IMR-90 (cell line): ENCODE data around the gene TINAGL1. TPM values are rescaled to one million over a fixed set of nuclear protein-coding genes. Genes with fewer than 3 reads are reported as not detected.
A peak's percentile ranks its signal among the peaks of the same experiment; 100 is the strongest.

Experiments used
- ATAC-seq: fragments of 200-7000 bp; cut with Tn5 transposase; 2 replicates; pipeline ENCODE4 v1.9.1; 2020; ENCODE audit warnings: low read depth, mild to moderate bottlenecking, moderate library complexity
- BruUV-seq: library from RNA; stranded (reverse); fragments of 400-500 nt; replicated peaks from 2 replicates; lab custom pipeline; 2021; lab: Mats Ljungman, UMichigan
- CTCF ChIA-PET: fragments of 300-600 bp; formaldehyde crosslinking; extraction: SDS; loops from one replicate; lab custom pipeline; 2021; ENCODE audit warnings: antibody characterized with exemption; lab: Yijun Ruan, JAX
- POLR2A ChIA-PET: fragments of 300-600 bp; sonication (Branson Sonifier 250); formaldehyde crosslinking; loops from one replicate; lab custom pipeline; 2022; ENCODE audit warnings: antibody characterized with exemption; ENCODE audit not compliant: unreplicated experiment; lab: Charles Lee
- DNase-seq: peaks from one replicate; pipeline ENCODE4 v3.0.0; 2013
- H2AFZ ChIP-seq: replicated peaks from 2 replicates; pipeline ENCODE3; 2013; ENCODE audit warnings: low read length, mild to moderate bottlenecking; ENCODE audit not compliant: poor library complexity
- H2AK5ac ChIP-seq: 2 replicates; pipeline ENCODE4 v1.6.1; 2013; ENCODE audit warnings: low read depth, low read length, inconsistent platforms
- H2AK9ac ChIP-seq: replicated peaks from 2 replicates; pipeline ENCODE3; 2013; ENCODE audit warnings: mild to moderate bottlenecking, low read depth, low read length, moderate library complexity; ENCODE audit not compliant: poor library complexity
- H2BK120ac ChIP-seq: 2 replicates; pipeline ENCODE4 v1.6.1; 2013; ENCODE audit warnings: low read depth, low read length, inconsistent platforms
- H2BK15ac ChIP-seq: 3 replicates; pipeline ENCODE4 v1.6.1; 2013; ENCODE audit warnings: low read depth, low read length, inconsistent platforms
- H2BK20ac ChIP-seq: 2 replicates; pipeline ENCODE4 v1.6.1; 2013; ENCODE audit warnings: low read depth, mild to moderate bottlenecking, inconsistent platforms, low read length, moderate library complexity
- H2BK5ac ChIP-seq: 2 replicates; pipeline ENCODE4 v1.6.1; 2013; ENCODE audit warnings: mild to moderate bottlenecking, low read depth, low read length, inconsistent platforms; ENCODE audit not compliant: poor library complexity, severe bottlenecking
- H3K14ac ChIP-seq: replicated peaks from 2 replicates; pipeline ENCODE4 v1.6.1; 2013; ENCODE audit warnings: low read depth, low read length, inconsistent platforms
- H3K18ac ChIP-seq: 2 replicates; pipeline ENCODE4 v1.6.1; 2013; ENCODE audit warnings: low read depth, low read length, control low read depth
- H3K23ac ChIP-seq: 2 replicates; pipeline ENCODE4 v1.6.1; 2013; ENCODE audit warnings: low read depth, low read length, inconsistent platforms
- H3K27ac ChIP-seq: 2 replicates; pipeline ENCODE4 v1.5.1; 2013; ENCODE audit warnings: mild to moderate bottlenecking, control low read depth, low read length; ENCODE audit not compliant: insufficient read depth
- H3K27me3 ChIP-seq: 2 replicates; pipeline ENCODE4 v1.6.1; 2013; ENCODE audit warnings: low read length; ENCODE audit not compliant: control insufficient read depth, insufficient read depth
- H3K36me3 ChIP-seq: 2 replicates; pipeline ENCODE4 v1.6.1; 2013; ENCODE audit warnings: low read length, mixed read lengths; ENCODE audit not compliant: control insufficient read depth, insufficient read depth
- H3K4ac ChIP-seq: 2 replicates; pipeline ENCODE4 v1.6.1; 2013; ENCODE audit warnings: low read depth, low read length, inconsistent platforms
- H3K4me1 ChIP-seq: 2 replicates; pipeline ENCODE4 v1.6.1; 2013; ENCODE audit warnings: low read length, mixed read lengths; ENCODE audit not compliant: control insufficient read depth, insufficient read depth
- H3K4me2 ChIP-seq: 2 replicates; pipeline ENCODE4 v1.6.1; 2013; ENCODE audit warnings: low read depth, mild to moderate bottlenecking, control low read depth, low read length, moderate library complexity
- H3K4me3 ChIP-seq: 2 replicates; pipeline ENCODE4 v1.5.1; 2013; ENCODE audit warnings: low read depth, mild to moderate bottlenecking, control low read depth, low read length, moderate library complexity; ENCODE audit not compliant: insufficient read depth
- H3K56ac ChIP-seq: 2 replicates; pipeline ENCODE4 v1.6.1; 2013; ENCODE audit warnings: low read length, inconsistent platforms; ENCODE audit not compliant: insufficient read depth; ENCODE audit errors: extremely low read depth
- H3K79me1 ChIP-seq, 2 experiments: 2 replicates each; pipeline ENCODE4 v1.6.1; 2013; ENCODE audit warnings: low read length in 2 of 2, inconsistent platforms in 1 of 2, low read depth in 1 of 2
- H3K9ac ChIP-seq: 2 replicates; pipeline ENCODE4 v1.6.1; 2013; ENCODE audit warnings: low read depth, low read length, control low read depth
- H3K9me1 ChIP-seq: 2 replicates; pipeline ENCODE4 v1.6.1; 2013; ENCODE audit warnings: low read length, inconsistent platforms; ENCODE audit not compliant: insufficient read depth
- H3K9me3 ChIP-seq: 2 replicates; pipeline ENCODE4 v1.6.1; 2013; ENCODE audit warnings: low read length; ENCODE audit not compliant: control insufficient read depth, insufficient read depth
- H4K20me1 ChIP-seq: 2 replicates; pipeline ENCODE4 v1.6.1; 2013; ENCODE audit warnings: low read length, inconsistent platforms; ENCODE audit not compliant: insufficient read depth
- H4K5ac ChIP-seq: 2 replicates; pipeline ENCODE4 v1.6.1; 2013; ENCODE audit warnings: mild to moderate bottlenecking, low read depth, low read length, control low read depth
- H4K8ac ChIP-seq, 2 experiments: 2 replicates each; pipeline ENCODE4 v1.6.1; 2013; ENCODE audit warnings: low read depth in 2 of 2, low read length in 2 of 2, control low read depth in 1 of 2, inconsistent platforms in 1 of 2
- H4K91ac ChIP-seq: 2 replicates; pipeline ENCODE4 v1.6.1; 2013; ENCODE audit warnings: low read depth, low read length, inconsistent platforms; ENCODE audit not compliant: insufficient read depth
- CEBPB ChIP-seq: IDR thresholded peaks from 2 replicates; pipeline ENCODE4 v1.6.1; 2012; ENCODE audit warnings: low read depth, low read length, improper control_type of control experiment
- MXI1 ChIP-seq: IDR thresholded peaks from 2 replicates; pipeline ENCODE4 v1.6.1; 2012; ENCODE audit warnings: low read depth, mild to moderate bottlenecking, low read length, moderate library complexity, borderline replicate concordance
- POLR2A ChIP-seq: IDR thresholded peaks from 2 replicates; pipeline ENCODE4 v1.6.1; 2012; ENCODE audit warnings: mild to moderate bottlenecking, low read depth, low read length
- WGBS, 2 experiments: methylation state at CpG; one replicate each; pipeline versions ENCODE4 v1.1.5 to v1.1.7; 2013; ENCODE audit warnings: missing lambda C conversion rate in 2 of 2; ENCODE audit not compliant: insufficient read length in 1 of 2; ENCODE audit errors: extremely low coverage in 2 of 2; 5-methylcytosine and 5-hydroxymethylcytosine counted together
- dilution Hi-C: fragments of 300-500 bp; cut with HindIII; formaldehyde crosslinking; loops from one replicate; pipeline ENCODE4 v1.14.3; 2018; ENCODE audit warnings: low sequenced_read_pairs; ENCODE audit not compliant: unreplicated experiment
- in situ Hi-C: fragments of 300-500 bp; cut with MboI; formaldehyde crosslinking; loops from 3 replicates; pipeline ENCODE4 v1.14.3; 2019; ENCODE audit warnings: low sequenced_read_pairs, inconsistent platforms, mixed read lengths
- intact Hi-C: fragments of 100-400 bp; cut with micrococcal nuclease; formaldehyde crosslinking; loops from 2 replicates; pipeline ENCODE4 v1.10.0; 2022
- polyA plus RNA-seq, 3 experiments: library from polyadenylated mRNA; depleted of rRNA; stranded (reverse); fragments of >200 nt; gene quantifications; 2 replicates each; pipeline ENCODE4 v1.2.3, GENCODE V29; 2012; ENCODE audit warnings: low replicate concordance in 1 of 3
- total RNA-seq: library from RNA; depleted of rRNA; stranded (reverse); fragments of >200 nt; gene quantifications from 2 replicates; pipeline ENCODE4 v1.2.3, GENCODE V29; 2012

TINAGL1 gene
- total and polyA plus RNA-seq, 2 of the 4 experiments (the other 2 are of a cell fraction): 0.54 to 1.5 TPM

GRCh38 chr1:31572323-31573104 lies 3.8 kb upstream of the TINAGL1 start:
- no peak overlapping the region for H3K9ac ChIP-seq
- H2AK9ac ChIP-seq: peak overlapping the region; percentile 30
- TF ChIP-seq MXI1: peak; percentile 90
- TF ChIP-seq CEBPB: peak; percentile 89
- no peak for TF ChIP-seq POLR2A
- H3K36me3 ChIP-seq: no peaks in the 10 kb centered on the region
- POLR2A ChIA-PET: no interaction called here
- 0 out of 3 replicates have a peak overlapping the region, but pooled peaks have one; percentile 44 for H2BK15ac ChIP-seq
- 0 out of 2 replicates have a peak overlapping the region, but pooled peaks have one; percentile 61 for H4K91ac ChIP-seq
- no TSS peak for BruUV-seq
- peak overlapping the region; percentile 35 for H2AFZ ChIP-seq
- no peak overlapping the region for H3K4me3 ChIP-seq
- H2BK20ac ChIP-seq: peak overlapping the region; percentile 57; the same call in 1 of the 2 replicates
- peaks cover 5% of the 10 kb centered on the region for H4K20me1 ChIP-seq
- H2AK5ac ChIP-seq: peak overlapping the region; percentile 83; the same call in 1 of the 2 replicates
- peak overlapping the region; percentile 67; the same call in 1 of the 2 replicates for H2BK120ac ChIP-seq
- no peaks in the 10 kb centered on the region for H3K79me1 ChIP-seq
- intact Hi-C loops: no loop called here
- H3K23ac ChIP-seq: 0 out of 2 replicates have a peak overlapping the region, but pooled peaks have one; percentile 45
- no peak overlapping the region for H4K8ac ChIP-seq
- H3K18ac ChIP-seq: no peak overlapping the region; the same call in 1 of the 2 replicates
- ATAC-seq (no peak), DNase-seq (peak; percentile 50)
- H3K4me1 ChIP-seq: peaks cover 14% of the 10 kb centered on the region
- CTCF ChIA-PET: no interaction called here
- H3K56ac ChIP-seq: no peak overlapping the region
- H3K14ac ChIP-seq: peak overlapping the region; percentile 77; the same call in 1 of the 2 replicates
- no peak overlapping the region for H2BK5ac ChIP-seq
- WGBS, 2 experiments: 100% methylated on average over 2 of the region's 7 CpGs; no CpG with 5 or more reads in 1 of the 2 experiments
- no peak overlapping the region for H3K27ac ChIP-seq
- peak overlapping the region; percentile 72 for H3K4ac ChIP-seq
- no peaks in the 10 kb centered on the region for H3K9me3 ChIP-seq
- in situ Hi-C loops: no loop called here
- no peak overlapping the region for H4K5ac ChIP-seq
- dilution Hi-C loops: no loop called here
- no peak overlapping the region for H3K4me2 ChIP-seq
- H3K27me3 ChIP-seq: no peaks in the 10 kb centered on the region
- H3K9me1 ChIP-seq: peaks cover 11% of the 10 kb centered on the region
